HepG2 (cell line): Measurements from ENCODE around the gene SHLD1. TPM values are rescaled to one million over a fixed set of nuclear protein-coding genes. Genes with fewer than 3 reads are reported as not detected.
A peak's percentile ranks its signal among the peaks of the same experiment; 100 is the strongest.

Experiments used
- ATF7 ChIP-seq, 2 experiments: fragments of 450-650 bp in 1 of 2; sonication (generic) in 1 of 2; formaldehyde crosslinking in 1 of 2; IDR thresholded peaks; 2 replicates each; pipeline versions ENCODE4 v1.4.0 to v1.6.1; 2016 to 2020; ENCODE audit warnings: antibody characterized with exemption in 1 of 2, mild to moderate bottlenecking in 1 of 2, missing genetic modification reagents in 1 of 2
- FOXP4 ChIP-seq: sonication (generic); formaldehyde crosslinking; IDR thresholded peaks from 2 replicates; pipeline ENCODE4 v1.4.0; 2020; ENCODE audit warnings: missing genetic modification reagents
- KDM1A ChIP-seq: IDR thresholded peaks from 2 replicates; pipeline ENCODE4 v1.6.1; 2016; ENCODE audit warnings: missing compliant biosample characterization
- MAZ ChIP-seq, 2 experiments: sonication (generic) in 1 of 2; formaldehyde crosslinking in 1 of 2; IDR thresholded peaks; 2 replicates each; pipeline versions ENCODE4 v1.5.0 to v1.6.1; 2012 to 2020; ENCODE audit warnings: low read depth in 2 of 2, mild to moderate bottlenecking in 2 of 2, borderline replicate concordance in 1 of 2, improper control_type of control experiment in 1 of 2, low read length in 1 of 2, missing genetic modification reagents in 1 of 2, moderate library complexity in 1 of 2
- SIN3A ChIP-seq: IDR thresholded peaks from 2 replicates; pipeline ENCODE4 v1.6.1; 2011; ENCODE audit warnings: low read depth, mild to moderate bottlenecking, control low read depth, low read length, borderline replicate concordance
- ZBTB8A ChIP-seq: sonication (generic); formaldehyde crosslinking; IDR thresholded peaks from 2 replicates; pipeline ENCODE4 v1.4.0; 2020; ENCODE audit warnings: mild to moderate bottlenecking, low read depth, missing genetic modification reagents, borderline replicate concordance
- ZEB1 ChIP-seq: IDR thresholded peaks from 2 replicates; pipeline ENCODE4 v1.6.1; 2012; ENCODE audit warnings: mild to moderate bottlenecking, low read depth, inconsistent platforms; ENCODE audit not compliant: insufficient replicate concordance
- ZFAT ChIP-seq: sonication (generic); formaldehyde crosslinking; conservative IDR thresholded peaks from 2 replicates; pipeline ENCODE4 v1.8.1; 2023; ENCODE audit warnings: missing genetic modification reagents, inconsistent platforms
- ZFP62 ChIP-seq: sonication (generic); formaldehyde crosslinking; IDR thresholded peaks from 2 replicates; pipeline ENCODE4 v1.4.0; 2020; ENCODE audit warnings: missing genetic modification reagents
- ZFP82 ChIP-seq: sonication (generic); formaldehyde crosslinking; IDR thresholded peaks from 2 replicates; pipeline ENCODE4 v1.5.1; 2020; ENCODE audit warnings: mild to moderate bottlenecking, missing genetic modification reagents, borderline replicate concordance
- ZNF260 ChIP-seq: sonication (generic); formaldehyde crosslinking; IDR thresholded peaks from 2 replicates; pipeline ENCODE4 v1.4.0; 2020; ENCODE audit warnings: missing genetic modification reagents, low read depth, mild to moderate bottlenecking, borderline replicate concordance
- ZNF44 ChIP-seq: sonication (generic); formaldehyde crosslinking; IDR thresholded peaks from 2 replicates; pipeline ENCODE4 v1.5.1; 2020; ENCODE audit warnings: mild to moderate bottlenecking, missing genetic modification reagents
- ZNF546 ChIP-seq: sonication (generic); formaldehyde crosslinking; conservative IDR thresholded peaks from 2 replicates; pipeline ENCODE4 v1.8.1; 2023; ENCODE audit warnings: mild to moderate bottlenecking, missing genetic modification reagents
- ZNF552 ChIP-seq: sonication (generic); formaldehyde crosslinking; IDR thresholded peaks from 2 replicates; pipeline ENCODE4 v1.9.0; 2022; ENCODE audit warnings: missing genetic modification reagents, mild to moderate bottlenecking, borderline replicate concordance
- ZNF574 ChIP-seq: sonication (generic); formaldehyde crosslinking; IDR thresholded peaks from 2 replicates; pipeline ENCODE4 v1.4.0; 2020; ENCODE audit warnings: missing genetic modification reagents
- ZNF670 ChIP-seq: sonication (generic); formaldehyde crosslinking; IDR thresholded peaks from 2 replicates; pipeline ENCODE4 v1.8.0; 2022; ENCODE audit warnings: mild to moderate bottlenecking, missing genetic modification reagents, borderline replicate concordance
- ZNF704 ChIP-seq: sonication (generic); formaldehyde crosslinking; IDR thresholded peaks from 2 replicates; pipeline ENCODE4 v1.8.1; 2023; ENCODE audit warnings: mild to moderate bottlenecking, inconsistent platforms, moderate library complexity, missing genetic modification reagents, borderline replicate concordance
- polyA plus RNA-seq, 8 experiments: library from polyadenylated mRNA; depleted of rRNA in 3 of 8; stranded (reverse) in 7 of 8; unstranded in 1 of 8; fragments of >200 nt; fragmentation: Illumina TruSeq in 4 of 8; extraction: Trizol in 4 of 8; gene quantifications; 2 replicates each; pipeline versions ENCODE4 v1.2.1 to v1.2.3, GENCODE V29; 2011 to 2016; ENCODE audit warnings: low read depth in 4 of 8, missing spikeins in 1 of 8, mixed read lengths in 1 of 8; ENCODE audit not compliant: insufficient read depth in 1 of 8
- total RNA-seq, 5 experiments: library from RNA; depleted of rRNA; stranded (reverse); fragments of >200 nt; fragmentation: Illumina TruSeq; extraction: Trizol; gene quantifications; 2 replicates each; pipeline ENCODE4 v1.2.3, GENCODE V29; 2016; ENCODE audit warnings: low read depth in 1 of 5
- TF ChIP-seq, protein P1 (sequence below): IDR thresholded peaks from 2 replicates; pipeline ENCODE4 v1.6.1; 2016; ENCODE audit warnings: missing biosample characterization, missing genetic modification reagents, low read depth
- TF ChIP-seq, protein P2 (sequence below): sonication (generic); formaldehyde crosslinking; IDR thresholded peaks from 2 replicates; pipeline ENCODE4 v1.5.1; 2020; ENCODE audit warnings: missing genetic modification reagents, mild to moderate bottlenecking, borderline replicate concordance

The SHLD1 gene
- total and polyA plus RNA-seq, 2 of the 13 experiments (the other 11 are each of a cell fraction or from before 2014, with no cell fraction given) = 8.9 to 10.0 TPM

DNA sequence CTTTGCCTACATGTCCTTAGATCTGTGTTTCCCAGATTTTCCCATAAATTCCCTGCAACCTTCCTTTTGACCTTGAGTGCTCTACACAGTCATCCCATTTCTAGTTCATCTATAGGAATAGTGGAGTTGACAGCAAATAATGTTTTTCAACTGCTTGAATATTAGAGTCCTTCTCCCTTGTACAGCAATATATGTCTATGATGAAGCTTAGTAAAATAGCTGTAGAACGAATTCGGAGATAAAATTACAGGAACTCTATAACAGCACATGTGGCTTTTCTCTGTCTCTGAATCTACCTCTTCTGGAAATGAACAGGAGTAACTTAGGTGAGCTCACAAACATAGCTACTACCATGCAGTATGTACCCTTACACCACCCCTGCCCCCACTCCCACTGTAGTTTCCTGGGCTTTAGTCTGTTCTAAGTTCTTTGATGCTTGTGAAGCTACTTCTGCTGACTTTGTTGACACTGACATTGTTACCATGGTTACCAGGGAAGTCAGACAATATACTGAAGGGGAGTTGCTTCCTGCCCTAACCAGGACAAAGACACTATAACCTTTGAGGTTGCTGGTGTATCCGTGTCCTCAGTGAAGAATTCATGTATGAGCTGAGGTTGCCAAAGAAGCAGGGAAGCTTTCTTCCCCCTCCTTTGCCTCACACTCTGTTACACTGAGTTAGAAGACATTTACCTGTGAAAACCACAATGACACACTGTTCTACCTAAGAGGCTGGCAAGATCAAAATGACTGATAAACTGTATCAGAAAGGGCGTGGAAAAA is 35.8 kb upstream of the SHLD1 start (continued):
- TF ChIP-seq ZFP62 (CRISPR knock-in tag) (no peak), ZBTB8A (CRISPR knock-in tag) (no peak), ZEB1 (no peak), SIN3A (peak; percentile 61; the same call in 1 of the 2 replicates), FOXP4 (peak; percentile 55; the same call in 1 of the 2 replicates), ZNF260 (CRISPR knock-in tag) (no peak), ZNF574 (CRISPR knock-in tag) (no peak), MAZ (IDR thresholded peaks at IDR 0.05; ENCODE audit: borderline replicate concordance, low read depth, low read length) (no peak), MAZ (CRISPR knock-in tag; IDR thresholded peaks at IDR 0.05; ENCODE audit: low read depth) (no peak), ZFAT (no peak), ZFP82 (CRISPR knock-in tag) (no peak), ZNF44 (no peak), KDM1A (CRISPR knock-in tag) (no peak), ZNF552 (CRISPR knock-in tag) (no peak), ZNF704 (CRISPR knock-in tag) (no peak), ATF7 (IDR thresholded peaks at IDR 0.05) (no peak), ATF7 (CRISPR knock-in tag; IDR thresholded peaks at IDR 0.05) (no peak), ZNF670 (CRISPR knock-in tag) (no peak), ZNF546 (CRISPR knock-in tag) (no peak)
- TF ChIP-seq, protein P1, sequence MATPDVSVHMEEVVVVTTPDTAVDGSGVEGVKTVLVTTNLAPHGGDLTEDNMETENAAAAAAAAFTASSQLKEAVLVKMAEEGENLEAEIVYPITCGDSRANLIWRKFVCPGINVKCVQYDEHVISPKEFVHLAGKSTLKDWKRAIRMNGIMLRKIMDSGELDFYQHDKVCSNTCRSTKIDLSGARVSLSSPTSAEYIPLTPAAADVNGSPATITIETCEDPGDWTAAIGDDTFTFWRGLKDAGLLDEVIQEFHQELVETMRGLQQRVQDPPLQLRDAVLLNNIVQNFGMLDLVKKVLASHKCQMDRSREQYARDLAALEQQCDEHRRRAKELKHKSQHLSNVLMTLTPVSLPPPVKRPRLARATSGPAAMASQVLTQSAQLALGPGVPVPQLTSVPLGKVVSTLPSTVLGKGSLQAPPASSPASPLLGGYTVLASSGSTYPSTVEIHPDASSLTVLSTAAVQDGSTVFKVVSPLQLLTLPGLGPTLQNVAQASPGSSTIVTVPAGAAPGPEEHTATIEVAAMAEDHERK (CRISPR knock-in tag) = no peak
- TF ChIP-seq, protein P2, sequence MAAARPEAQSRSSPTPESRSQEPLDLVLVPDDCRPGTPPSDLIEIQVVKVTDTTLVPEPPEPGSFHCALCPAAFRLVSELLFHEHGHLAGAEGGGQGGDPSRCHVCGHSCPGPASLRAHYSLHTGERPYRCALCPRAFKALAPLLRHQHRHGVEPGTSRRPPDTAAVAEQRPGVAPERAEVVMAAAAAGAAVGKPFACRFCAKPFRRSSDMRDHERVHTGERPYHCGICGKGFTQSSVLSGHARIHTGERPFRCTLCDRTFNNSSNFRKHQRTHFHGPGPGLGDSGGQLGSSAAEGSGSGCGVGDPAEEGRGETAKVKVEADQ = 0 out of 2 replicates have a peak, but pooled peaks have one; percentile 27
